ENCODE data around the gene NDUFB6.

The NDUFB6 gene

GRCh38 chr9:32545884-32546283, 27.1 kb downstream of the NDUFB6 start:
- no peak for TF ChIP-seq CTCF (IDR thresholded peaks at IDR 0.05; ENCODE audit: low read depth, low read length)
- no peak for DNase-seq (ENCODE audit: low read depth, low spot score)
- H3K4me3 ChIP-seq (ENCODE audit: low read depth, low read length): no peak overlapping the region
- in situ Hi-C loops (cut with HindIII; ENCODE audit: low sequenced_read_pairs): no loop called here

- in situ Hi-C loops (cut with HindIII; ENCODE audit: low sequenced_read_pairs): no loop called here
- H3K4me3 ChIP-seq (ENCODE audit: low read depth, low read length): no peak overlapping the region
- no peak for DNase-seq (ENCODE audit: low read depth, low spot score)
- no peak for TF ChIP-seq CTCF (IDR thresholded peaks at IDR 0.05; ENCODE audit: low read depth, low read length)
These were observed 29.9 kb downstream of the NDUFB6 start for GRCh38 chr9:32543047-32543446.

- in situ Hi-C loops (cut with HindIII; ENCODE audit: low sequenced_read_pairs): no loop called here
- no peak for DNase-seq (ENCODE audit: low read depth, low spot score)
- no peak overlapping the region for H3K4me3 ChIP-seq (ENCODE audit: low read depth, low read length)
- TF ChIP-seq CTCF (IDR thresholded peaks at IDR 0.05; ENCODE audit: low read depth, low read length): no peak
These were observed 39.1 kb downstream of the NDUFB6 start for GRCh38 chr9:32533816-32534215.

GRCh38 chr9:32533336-32533735, 39.6 kb downstream of the NDUFB6 start:
- no peak for DNase-seq (ENCODE audit: low read depth, low spot score)
- no peak overlapping the region for H3K4me3 ChIP-seq (ENCODE audit: low read depth, low read length)
- TF ChIP-seq CTCF (IDR thresholded peaks at IDR 0.05; ENCODE audit: low read depth, low read length): no peak
- in situ Hi-C loops (cut with HindIII; ENCODE audit: low sequenced_read_pairs): no loop called here

GRCh38 chr9:32526707-32527048, 46.3 kb downstream of the NDUFB6 start:
- in situ Hi-C loops (cut with HindIII; ENCODE audit: low sequenced_read_pairs): no loop called here
- DNase-seq (ENCODE audit: low read depth, low spot score): no peak
- no peak for TF ChIP-seq CTCF (IDR thresholded peaks at IDR 0.05; ENCODE audit: low read depth, low read length)
- peak overlapping the region; percentile 78 for H3K4me3 ChIP-seq (ENCODE audit: low read depth, low read length)

- in situ Hi-C loops (cut with HindIII; ENCODE audit: low sequenced_read_pairs): no loop called here
- peak; percentile 94 for DNase-seq (ENCODE audit: low read depth, low spot score)
- peak within 1 kb of the TSS; percentile 78 for H3K4me3 ChIP-seq (ENCODE audit: low read depth, low read length)
- TF ChIP-seq CTCF (IDR thresholded peaks at IDR 0.05; ENCODE audit: low read depth, low read length): peak; percentile 41
These were observed 46.8 kb downstream of the NDUFB6 start, which contains the start of gene RIGI for GRCh38 chr9:32526041-32526706. RIGI (minus strand) TSS chr9:32526196; CDS start chr9:32526166, 30 bp downstream.

- TF ChIP-seq CTCF (IDR thresholded peaks at IDR 0.05; ENCODE audit: low read depth, low read length): no peak
- no peak for DNase-seq (ENCODE audit: low read depth, low spot score)
- peak overlapping the region; percentile 78 for H3K4me3 ChIP-seq (ENCODE audit: low read depth, low read length)
- in situ Hi-C loops (cut with HindIII; ENCODE audit: low sequenced_read_pairs): no loop called here
These were observed 47.3 kb downstream of the NDUFB6 start for GRCh38 chr9:32525709-32526030.

Data from astrocyte of the spinal cord (primary cell).